ENCODE measurements around the gene ZNF316. TPM values are rescaled to one million over a fixed set of nuclear protein-coding genes. Genes with fewer than 3 reads are reported as not detected.

The ZNF316 gene
- total RNA-seq, 1 experiment from 2014 or later = 15.1 TPM

- no peaks in the 10 kb centered on the region for H3K27me3 Mint-ChIP-seq (ENCODE audit: low read depth)
- H3K27ac Mint-ChIP-seq = no peak overlapping the region
- ChIA-PET CTCF (no interaction called here), POLR2A (no interaction called here)
- H3K36me3 Mint-ChIP-seq = peaks cover 8% of the 10 kb centered on the region
- ATAC-seq (no peak), DNase-seq (ENCODE audit: low spot score) (peak; percentile 9)
- no peak overlapping the region for H3K4me3 Mint-ChIP-seq
- H3K4me1 Mint-ChIP-seq = no peaks in the 10 kb centered on the region
- H3K9me3 Mint-ChIP-seq = no peaks in the 10 kb centered on the region
- TF ChIP-seq ZNF317 (CRISPR knock-in tag; IDR thresholded peaks at IDR 0.05; ENCODE audit: borderline replicate concordance, low read depth) (no peak), ZNF416 (CRISPR knock-in tag; IDR thresholded peaks at IDR 0.05) (no peak), IRF2 (CRISPR knock-in tag; IDR thresholded peaks at IDR 0.05; ENCODE audit: borderline replicate concordance, low read depth) (no peak), CDX4 (CRISPR knock-in tag; IDR thresholded peaks at IDR 0.05; ENCODE audit: borderline replicate concordance) (no peak), E2F5 (CRISPR knock-in tag; IDR thresholded peaks at IDR 0.05) (no peak), ZSCAN18 (CRISPR knock-in tag; IDR thresholded peaks at IDR 0.05) (no peak), E2F1 (CRISPR knock-in tag; IDR thresholded peaks at IDR 0.05) (no peak), PRRX2 (CRISPR knock-in tag; IDR thresholded peaks at IDR 0.05) (no peak), SMAD4 (CRISPR knock-in tag; IDR thresholded peaks at IDR 0.05) (no peak), ZNF138 (CRISPR knock-in tag; conservative IDR thresholded peaks at IDR 0.05) (no peak), ATF3 (CRISPR knock-in tag; conservative IDR thresholded peaks at IDR 0.05) (no peak), HMGXB4 (CRISPR knock-in tag; IDR thresholded peaks at IDR 0.05) (no peak), CREM (CRISPR knock-in tag; IDR thresholded peaks at IDR 0.05) (no peak), ZNF423 (CRISPR knock-in tag; IDR thresholded peaks at IDR 0.05) (no peak), FOXK1 (CRISPR knock-in tag; IDR thresholded peaks at IDR 0.05) (no peak), ZNF671 (CRISPR knock-in tag; IDR thresholded peaks at IDR 0.05) (no peak), ZNF512 (CRISPR knock-in tag; IDR thresholded peaks at IDR 0.05; ENCODE audit: borderline replicate concordance) (no peak)
Measured at GRCh38 chr7:6651851-6652445, 14.8 kb downstream of the ZNF316 start.

GRCh38 chr7:6652446-6653011 is 15.4 kb downstream of the ZNF316 start:
- Mint-ChIP-seq H3K4me1 (no peaks in the 10 kb centered on the region), H3K27ac (no peak overlapping the region), H3K9me3 (no peaks in the 10 kb centered on the region), H3K4me3 (no peak overlapping the region), H3K27me3 (ENCODE audit: low read depth) (no peaks in the 10 kb centered on the region), H3K36me3 (peaks cover 8% of the 10 kb centered on the region)
- TF ChIP-seq ZNF317 (CRISPR knock-in tag; IDR thresholded peaks at IDR 0.05; ENCODE audit: borderline replicate concordance, low read depth) = no peak
- TF ChIP-seq SP1 (CRISPR knock-in tag; conservative IDR thresholded peaks at IDR 0.05) = no peak
- no peak for TF ChIP-seq ATF6 (CRISPR knock-in tag; IDR thresholded peaks at IDR 0.05)
- no peak for TF ChIP-seq GABPB1 (CRISPR knock-in tag; IDR thresholded peaks at IDR 0.05)
- no peak for TF ChIP-seq FOXP1 (CRISPR knock-in tag; IDR thresholded peaks at IDR 0.05; ENCODE audit: borderline replicate concordance)
- POLR2A ChIA-PET = no interaction called here
- no peak for ATAC-seq
- peak; percentile 8 for DNase-seq (ENCODE audit: low spot score)
- CTCF ChIA-PET = no interaction called here

Data from WTC11 (cell line).